ENCODE results near the gene GEMIN5.

GEMIN5 gene

DNA sequence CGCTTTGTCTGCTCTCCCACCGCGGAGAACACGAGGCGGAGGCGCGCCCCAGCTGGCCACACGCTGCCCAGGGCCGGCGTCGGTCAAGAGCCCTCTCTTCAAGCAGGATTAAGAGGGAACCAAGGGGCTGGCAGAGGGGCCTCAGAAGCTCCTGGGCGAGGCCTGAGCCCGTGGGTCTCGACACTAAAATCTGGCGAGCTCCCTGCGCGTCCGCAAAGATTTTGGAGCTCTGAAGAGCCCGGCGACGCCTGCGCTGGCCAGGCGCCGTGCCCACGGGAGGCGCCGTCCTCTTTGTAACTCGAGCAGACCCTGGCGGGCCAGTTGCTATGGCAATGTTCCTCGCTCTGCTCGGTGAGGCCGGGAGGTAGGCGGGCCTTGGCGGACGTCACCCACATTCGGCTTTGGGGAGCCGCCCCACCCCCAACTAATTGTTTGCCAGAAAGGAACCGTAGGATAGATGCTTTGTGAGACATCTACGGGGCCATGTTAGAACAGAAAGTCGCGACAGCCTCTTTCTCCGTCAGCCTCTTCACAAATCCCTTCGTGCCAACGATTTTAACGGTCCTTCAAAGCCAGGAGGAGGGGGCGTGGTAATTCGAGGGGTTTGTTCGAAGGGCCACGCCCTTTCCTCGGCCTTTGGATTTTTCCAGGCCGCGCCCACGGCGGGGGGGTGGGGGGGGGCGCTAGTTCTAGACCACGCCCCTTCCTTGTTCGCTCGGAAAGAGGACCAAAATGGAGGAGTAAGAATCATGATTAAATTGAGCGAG, 80.3 kb downstream of the GEMIN5 start:
- no peaks in the 10 kb centered on the region for H3K27me3 ChIP-seq (ENCODE audit: control insufficient read depth, insufficient read depth, low read length)
- no peaks in the 10 kb centered on the region for H3K36me3 ChIP-seq (ENCODE audit: control insufficient read depth, low read depth, low read length)
- peak overlapping the region; percentile 94 for H3K4me3 ChIP-seq (ENCODE audit: low read length)
- H3K9ac ChIP-seq (ENCODE audit: low read length): peak overlapping the region; percentile 97
- no peaks in the 10 kb centered on the region for H3K9me3 ChIP-seq (ENCODE audit: control insufficient read depth, low read depth, low read length)
- H3K4me1 ChIP-seq (ENCODE audit: control insufficient read depth, low read depth, low read length): peaks cover 10% of the 10 kb centered on the region
- peak overlapping the region; percentile 92 for H3K27ac ChIP-seq (ENCODE audit: low read length)

- Histone ChIP-seq H3K9ac (ENCODE audit: low read length) (no peak overlapping the region), H3K36me3 (ENCODE audit: control insufficient read depth, low read depth, low read length) (no peaks in the 10 kb centered on the region), H3K4me1 (ENCODE audit: control insufficient read depth, low read depth, low read length) (peaks cover 8% of the 10 kb centered on the region), H3K9me3 (ENCODE audit: control insufficient read depth, low read depth, low read length) (no peaks in the 10 kb centered on the region), H3K27ac (ENCODE audit: low read length) (peak overlapping the region; percentile 60), H3K4me3 (ENCODE audit: low read length) (peak overlapping the region; percentile 68), H3K27me3 (ENCODE audit: control insufficient read depth, insufficient read depth, low read length) (no peaks in the 10 kb centered on the region)
Measured at GRCh38 chr5:154851351-154851750, 86.7 kb downstream of the GEMIN5 start.

- Histone ChIP-seq H3K27me3 (ENCODE audit: control insufficient read depth, insufficient read depth, low read length) (no peaks in the 10 kb centered on the region), H3K9me3 (ENCODE audit: control insufficient read depth, low read depth, low read length) (no peaks in the 10 kb centered on the region), H3K27ac (ENCODE audit: low read length) (peak within 1 kb of the TSS; percentile 60), H3K36me3 (ENCODE audit: control insufficient read depth, low read depth, low read length) (no peaks in the 10 kb centered on the region), H3K9ac (ENCODE audit: low read length) (peak within 1 kb of the TSS; percentile 60), H3K4me1 (ENCODE audit: control insufficient read depth, low read depth, low read length) (peaks cover 8% of the 10 kb centered on the region), H3K4me3 (ENCODE audit: low read length) (peak within 1 kb of the TSS; percentile 68)
Measured at GRCh38 chr5:154850255-154851062, 87.6 kb downstream of the GEMIN5 start, which contains the start of gene FAXDC2. TSS of gene FAXDC2 (minus strand) at chr5:154850603. CDS start at chr5:154838178, 12,425 bp downstream.

DNA sequence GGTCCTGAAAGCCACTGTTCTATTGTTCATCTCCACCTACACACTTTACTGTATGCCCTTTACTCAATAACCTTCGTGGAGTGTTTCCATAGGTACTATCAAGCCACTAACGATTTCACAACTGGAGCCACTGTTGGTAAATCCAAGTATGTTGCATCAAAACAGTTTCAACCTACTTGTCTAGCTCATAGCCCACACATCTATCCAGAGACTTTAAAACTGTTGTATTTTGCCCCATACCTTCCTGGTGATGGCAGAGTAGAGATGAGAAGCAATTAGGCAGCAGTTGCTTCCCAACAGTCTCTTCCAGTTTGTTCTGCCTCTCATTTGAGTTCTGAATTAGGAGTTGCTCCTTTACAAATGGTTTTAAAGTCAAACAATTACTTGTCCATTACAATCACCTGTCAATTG, 88.2 kb downstream of the GEMIN5 start:
- peak overlapping the region; percentile 60 for H3K9ac ChIP-seq (ENCODE audit: low read length)
- H3K27me3 ChIP-seq (ENCODE audit: control insufficient read depth, insufficient read depth, low read length): no peaks in the 10 kb centered on the region
- no peak overlapping the region for H3K27ac ChIP-seq (ENCODE audit: low read length)
- H3K4me3 ChIP-seq (ENCODE audit: low read length): peak overlapping the region; percentile 68
- no peaks in the 10 kb centered on the region for H3K36me3 ChIP-seq (ENCODE audit: control insufficient read depth, low read depth, low read length)
- no peaks in the 10 kb centered on the region for H3K9me3 ChIP-seq (ENCODE audit: control insufficient read depth, low read depth, low read length)
- H3K4me1 ChIP-seq (ENCODE audit: control insufficient read depth, low read depth, low read length): peaks cover 8% of the 10 kb centered on the region

DNA sequence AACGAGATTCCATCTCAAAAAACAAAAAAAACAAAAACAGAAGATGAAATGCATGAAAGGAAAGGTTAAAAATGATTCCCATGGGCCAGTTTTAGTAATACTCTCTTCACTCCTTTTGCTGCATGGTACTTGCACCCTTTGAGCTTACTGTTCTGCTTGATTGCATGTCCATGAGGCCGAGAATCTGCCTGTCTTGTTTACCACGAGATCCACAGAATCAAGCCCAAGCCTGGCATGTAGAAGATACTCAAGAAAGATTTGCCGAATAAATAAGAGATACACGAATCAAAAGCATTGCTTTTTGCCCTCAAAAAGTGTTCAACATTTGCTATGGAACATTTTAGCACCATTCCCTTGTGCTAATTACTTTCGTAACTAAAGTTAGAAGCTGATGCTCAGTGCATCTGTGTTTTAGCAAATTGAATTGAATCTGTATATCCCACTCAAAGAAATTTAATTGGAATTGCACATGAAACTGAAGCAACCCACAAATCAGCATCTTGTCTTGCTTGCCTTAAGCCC, 88.7 kb downstream of the GEMIN5 start:
- Histone ChIP-seq H3K27ac (ENCODE audit: low read length) (no peak overlapping the region), H3K36me3 (ENCODE audit: control insufficient read depth, low read depth, low read length) (no peaks in the 10 kb centered on the region), H3K9me3 (ENCODE audit: control insufficient read depth, low read depth, low read length) (no peaks in the 10 kb centered on the region), H3K9ac (ENCODE audit: low read length) (no peak overlapping the region), H3K4me1 (ENCODE audit: control insufficient read depth, low read depth, low read length) (peaks cover 8% of the 10 kb centered on the region), H3K27me3 (ENCODE audit: control insufficient read depth, insufficient read depth, low read length) (no peaks in the 10 kb centered on the region), H3K4me3 (ENCODE audit: low read length) (peak overlapping the region; percentile 68)

GRCh38 chr5:154844809-154845208, 93.2 kb downstream of the GEMIN5 start:
- Histone ChIP-seq H3K9me3 (ENCODE audit: control insufficient read depth, low read depth, low read length) (no peaks in the 10 kb centered on the region), H3K27ac (ENCODE audit: low read length) (no peak overlapping the region)

GRCh38 chr5:154842689-154843530, 95.1 kb downstream of the GEMIN5 start:
- Histone ChIP-seq H3K9ac (ENCODE audit: low read length) (no peak overlapping the region), H3K9me3 (ENCODE audit: control insufficient read depth, low read depth, low read length) (no peaks in the 10 kb centered on the region), H3K27me3 (ENCODE audit: control insufficient read depth, insufficient read depth, low read length) (no peaks in the 10 kb centered on the region), H3K36me3 (ENCODE audit: control insufficient read depth, low read depth, low read length) (no peaks in the 10 kb centered on the region), H3K4me1 (ENCODE audit: control insufficient read depth, low read depth, low read length) (no peaks in the 10 kb centered on the region), H3K4me3 (ENCODE audit: low read length) (no peak overlapping the region), H3K27ac (ENCODE audit: low read length) (no peak overlapping the region)

More at GRCh38 chr5:154844809-154845208, 93.2 kb downstream of the GEMIN5 start:
- no peaks in the 10 kb centered on the region for H3K4me1 ChIP-seq (ENCODE audit: control insufficient read depth, low read depth, low read length)
- no peaks in the 10 kb centered on the region for H3K27me3 ChIP-seq (ENCODE audit: control insufficient read depth, insufficient read depth, low read length)
- no peak overlapping the region for H3K9ac ChIP-seq (ENCODE audit: low read length)
- H3K36me3 ChIP-seq (ENCODE audit: control insufficient read depth, low read depth, low read length): no peaks in the 10 kb centered on the region
- H3K4me3 ChIP-seq (ENCODE audit: low read length): no peak overlapping the region

- no peaks in the 10 kb centered on the region for H3K9me3 ChIP-seq (ENCODE audit: control insufficient read depth, low read depth, low read length)
- no peak overlapping the region for H3K9ac ChIP-seq (ENCODE audit: low read length)
- no peak overlapping the region for H3K4me3 ChIP-seq (ENCODE audit: low read length)
- no peaks in the 10 kb centered on the region for H3K27me3 ChIP-seq (ENCODE audit: control insufficient read depth, insufficient read depth, low read length)
- H3K36me3 ChIP-seq (ENCODE audit: control insufficient read depth, low read depth, low read length): no peaks in the 10 kb centered on the region
- no peak overlapping the region for H3K27ac ChIP-seq (ENCODE audit: low read length)
- H3K4me1 ChIP-seq (ENCODE audit: control insufficient read depth, low read depth, low read length): no peaks in the 10 kb centered on the region
Measured at GRCh38 chr5:154841273-154841661, 96.7 kb downstream of the GEMIN5 start.

DNA sequence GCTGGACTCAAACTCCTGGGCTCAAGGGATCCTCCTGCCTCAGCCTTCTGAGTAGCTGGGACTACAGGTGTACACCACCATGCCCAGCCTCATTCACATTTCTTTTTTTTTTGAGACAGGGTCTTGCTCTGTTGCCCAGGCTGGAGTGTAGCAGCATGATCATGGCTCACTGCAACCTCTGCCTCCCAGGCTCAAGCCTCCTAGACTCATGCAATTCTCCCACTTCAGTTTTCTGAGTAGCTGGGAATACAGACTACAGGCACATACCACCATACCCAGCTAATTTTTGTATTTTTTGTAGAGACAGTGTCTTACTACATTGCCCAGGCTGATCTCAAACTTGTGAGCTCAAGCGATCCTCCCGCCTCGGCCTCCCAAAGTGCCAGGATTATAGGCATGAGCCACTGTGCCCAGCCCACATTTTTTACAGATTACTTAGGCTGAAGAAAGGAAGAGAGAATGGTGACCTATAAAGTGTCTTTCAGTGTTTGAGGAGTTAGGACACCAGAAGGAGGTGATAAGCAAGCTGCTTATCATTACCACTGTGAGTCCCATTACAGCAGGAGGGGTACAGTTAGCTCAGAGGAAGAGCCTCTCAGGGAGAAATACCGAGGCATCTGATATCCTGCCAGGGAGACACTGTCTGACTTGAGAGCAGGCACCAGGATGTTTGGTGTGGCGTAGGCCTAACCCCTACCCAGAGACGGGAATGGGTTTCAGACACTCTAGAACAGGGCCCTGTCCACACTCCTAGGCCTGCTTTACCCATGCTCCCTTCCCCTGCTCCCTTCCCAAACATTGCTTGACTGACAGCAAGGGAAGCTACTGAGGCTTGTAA, 97.4 kb downstream of the GEMIN5 start:
- Histone ChIP-seq H3K36me3 (ENCODE audit: control insufficient read depth, low read depth, low read length) (no peaks in the 10 kb centered on the region), H3K4me3 (ENCODE audit: low read length) (no peak overlapping the region), H3K27me3 (ENCODE audit: control insufficient read depth, insufficient read depth, low read length) (no peaks in the 10 kb centered on the region), H3K4me1 (ENCODE audit: control insufficient read depth, low read depth, low read length) (no peaks in the 10 kb centered on the region), H3K9me3 (ENCODE audit: control insufficient read depth, low read depth, low read length) (no peaks in the 10 kb centered on the region), H3K9ac (ENCODE audit: low read length) (no peak overlapping the region), H3K27ac (ENCODE audit: low read length) (no peak overlapping the region)
